GM12875 (cell line): Measurements from ENCODE around the gene GABARAPL2.
"Not testable (repeated sequence)": the region's sequence is repeated elsewhere in the genome, so short reads cannot be mapped to it uniquely, and the experiment has no call there.

ENCODE experiments used
- H3K4me3 ChIP-seq: one replicate; pipeline ENCODE4 v1.5.1; 2011; ENCODE audit warnings: low read depth, low read length, control low read depth
- TF ChIP-seq, protein P1 (sequence below): IDR thresholded peaks from 2 replicates; pipeline ENCODE4 v1.5.1; 2011; ENCODE audit warnings: low read depth, mild to moderate bottlenecking, control low read depth, inconsistent platforms, low read length, moderate library complexity, borderline replicate concordance; ENCODE audit not compliant: insufficient read depth

Gene GABARAPL2

GRCh38 chr16:75579281-75579834 lies 13.2 kb downstream of the GABARAPL2 start:
- TF ChIP-seq, protein P1, sequence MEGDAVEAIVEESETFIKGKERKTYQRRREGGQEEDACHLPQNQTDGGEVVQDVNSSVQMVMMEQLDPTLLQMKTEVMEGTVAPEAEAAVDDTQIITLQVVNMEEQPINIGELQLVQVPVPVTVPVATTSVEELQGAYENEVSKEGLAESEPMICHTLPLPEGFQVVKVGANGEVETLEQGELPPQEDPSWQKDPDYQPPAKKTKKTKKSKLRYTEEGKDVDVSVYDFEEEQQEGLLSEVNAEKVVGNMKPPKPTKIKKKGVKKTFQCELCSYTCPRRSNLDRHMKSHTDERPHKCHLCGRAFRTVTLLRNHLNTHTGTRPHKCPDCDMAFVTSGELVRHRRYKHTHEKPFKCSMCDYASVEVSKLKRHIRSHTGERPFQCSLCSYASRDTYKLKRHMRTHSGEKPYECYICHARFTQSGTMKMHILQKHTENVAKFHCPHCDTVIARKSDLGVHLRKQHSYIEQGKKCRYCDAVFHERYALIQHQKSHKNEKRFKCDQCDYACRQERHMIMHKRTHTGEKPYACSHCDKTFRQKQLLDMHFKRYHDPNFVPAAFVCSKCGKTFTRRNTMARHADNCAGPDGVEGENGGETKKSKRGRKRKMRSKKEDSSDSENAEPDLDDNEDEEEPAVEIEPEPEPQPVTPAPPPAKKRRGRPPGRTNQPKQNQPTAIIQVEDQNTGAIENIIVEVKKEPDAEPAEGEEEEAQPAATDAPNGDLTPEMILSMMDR, result no peak
- H3K4me3 ChIP-seq, result no peak overlapping the region

GRCh38 chr16:75584108-75584507 lies 17.9 kb downstream of the GABARAPL2 start:
- TF ChIP-seq, protein P1, result no peak
- no peak overlapping the region for H3K4me3 ChIP-seq

DNA sequence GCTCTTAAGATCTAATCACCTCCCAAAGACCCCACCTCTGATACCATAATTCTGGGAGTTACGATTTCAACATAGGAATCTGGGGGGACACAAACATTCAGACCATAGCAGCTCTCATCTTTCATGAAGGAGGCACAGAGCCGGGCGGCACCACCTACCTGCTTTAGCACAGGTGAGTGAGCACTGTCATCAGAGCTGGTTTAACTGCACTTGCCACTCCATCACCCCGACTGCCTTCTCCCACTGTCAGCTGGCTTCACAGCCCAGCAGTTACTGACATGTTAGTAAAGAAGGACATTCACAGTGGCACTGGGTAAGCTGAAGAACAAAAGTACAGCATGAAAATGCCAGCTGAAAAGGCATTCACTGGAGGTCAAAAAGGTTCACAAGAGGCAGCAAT lies 22.5 kb downstream of the GABARAPL2 start:
- H3K4me3 ChIP-seq, result no peak overlapping the region
- TF ChIP-seq, protein P1, result no peak

- TF ChIP-seq, protein P1, result no peak
- no peak overlapping the region for H3K4me3 ChIP-seq
Measured at GRCh38 chr16:75589306-75589705, 23.1 kb downstream of the GABARAPL2 start.

GRCh38 chr16:75590920-75591843 lies 25.0 kb downstream of the GABARAPL2 start:
- TF ChIP-seq, protein P1, result no peak

DNA sequence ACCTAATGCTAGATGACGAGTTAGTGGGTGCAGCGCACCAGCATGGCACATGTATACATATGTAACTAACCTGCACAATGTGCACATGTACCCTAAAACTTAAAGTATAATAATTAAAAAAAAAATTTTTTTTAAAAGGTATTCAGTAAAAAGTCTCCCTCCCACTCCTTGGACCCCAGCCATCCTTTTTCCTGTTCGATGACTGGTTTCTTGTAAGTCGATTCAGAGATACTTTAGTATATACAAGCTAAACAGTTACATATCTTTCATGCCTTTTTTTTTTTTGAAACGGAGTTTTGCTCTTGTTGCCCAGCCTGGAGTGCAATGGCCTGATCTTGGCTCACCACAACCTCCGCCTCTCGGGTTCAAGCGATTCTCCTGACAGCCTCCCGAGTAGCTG lies 25.7 kb downstream of the GABARAPL2 start:
- not testable (repeated sequence) for H3K4me3 ChIP-seq

More at GRCh38 chr16:75590920-75591843, 25.0 kb downstream of the GABARAPL2 start:
- no peak overlapping the region for H3K4me3 ChIP-seq

GRCh38 chr16:75593308-75593707 lies 27.1 kb downstream of the GABARAPL2 start:
- no peak overlapping the region for H3K4me3 ChIP-seq

More at GRCh38 chr16:75593308-75593707, 27.1 kb downstream of the GABARAPL2 start:
- TF ChIP-seq, protein P1, result no peak
